Thyroid gland (tissue), 4 donors: Measurements from ENCODE around the gene TUBAL3. TPM values are rescaled to one million over a fixed set of nuclear protein-coding genes. Genes with fewer than 3 reads are reported as not detected.

Experiments
- DNase-seq, 2 donors: peaks; one replicate each; pipeline ENCODE4 v3.0.0-alpha.2; 2019
- H3K27ac ChIP-seq, 3 donors: fragments of 200-600 bp; sonication (generic); 1 replicate in 2 of 3; 2 replicates in 1 of 3; pipeline ENCODE4 v1.5.1; 2016 to 2019; ENCODE audit warnings: mild to moderate bottlenecking in 1 of 3, moderate library complexity in 1 of 3
- H3K27me3 ChIP-seq: fragments of 200-600 bp; sonication (generic); one replicate; pipeline ENCODE4 v1.5.1; 2019
- H3K36me3 ChIP-seq, 2 donors: fragments of 200-600 bp; sonication (generic); one replicate each; pipeline ENCODE4 v1.5.1; 2016 to 2019
- H3K4me1 ChIP-seq, 2 donors: fragments of 200-600 bp; sonication (generic); one replicate each; pipeline ENCODE4 v1.5.1; 2017 to 2019
- H3K4me3 ChIP-seq, 3 donors: fragments of 200-600 bp; sonication (generic); replicated peaks in 1 of 3; 1 replicate in 2 of 3; 2 replicates in 1 of 3; pipeline ENCODE4 v1.5.1; 2016; ENCODE audit warnings: mild to moderate bottlenecking in 1 of 3
- H3K9me3 ChIP-seq: fragments of 200-600 bp; sonication (generic); one replicate; pipeline ENCODE4 v1.5.1; 2017
- POLR2A ChIP-seq, 2 donors: fragments of 450-650 bp; IDR thresholded peaks; one replicate each; pipeline ENCODE4 v1.6.1; 2017; ENCODE audit warnings: antibody characterized with exemption in 2 of 2, mild to moderate bottlenecking in 2 of 2, moderate library complexity in 1 of 2
- WGBS, 2 donors: methylation state at CpG; one replicate each; pipeline ENCODE4 v1.1.5; 2017; 5-methylcytosine and 5-hydroxymethylcytosine counted together
- intact Hi-C: fragments of 100-400 bp; cut with DNase I; formaldehyde crosslinking; loops from one replicate; pipeline ENCODE4 v1.15.1; 2023
- total RNA-seq, 4 donors: library from RNA; depleted of rRNA; stranded (reverse); fragments of >200 nt; gene quantifications; one replicate each; pipeline ENCODE4 v1.2.3, GENCODE V29; 2016
- TF ChIP-seq, protein P1 (sequence below), 6 experiments: fragments of 200-600 bp in 3 of 6; fragments of 450-650 bp in 3 of 6; sonication (generic) in 3 of 6; IDR thresholded peaks; one replicate each; pipeline ENCODE4 v1.5.1; 2016 to 2019; ENCODE audit warnings: antibody characterized with exemption in 6 of 6, mild to moderate bottlenecking in 2 of 6, inconsistent platforms in 1 of 6, moderate library complexity in 1 of 6

Gene TUBAL3
- total RNA-seq, 4 donors from 2014 or later = 0.33 to 1.1 TPM; not detected in 2

DNA sequence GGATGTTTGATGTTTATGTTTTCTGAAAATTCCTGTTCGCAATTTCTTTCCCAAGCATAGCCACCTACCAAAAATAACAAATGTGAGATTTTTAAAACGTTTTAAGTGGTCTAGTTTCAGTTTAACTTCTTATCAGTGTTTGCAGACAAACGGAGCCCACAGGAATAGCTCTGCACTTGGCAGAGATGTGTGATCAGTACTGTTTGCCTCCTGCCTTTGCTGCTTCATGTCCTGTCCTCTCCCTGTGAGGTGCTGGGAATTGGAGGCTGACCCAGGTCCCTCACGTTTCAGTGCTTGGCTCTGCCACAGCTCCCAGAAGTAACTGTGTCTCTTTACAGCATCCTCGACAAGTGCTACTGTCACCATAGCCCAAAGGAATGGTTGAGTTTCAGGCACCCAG, 38.7 kb downstream of the TUBAL3 start:
- 31 to 38% methylated on average over 5 of the region's 5 CpGs for WGBS, 2 donors

DNA sequence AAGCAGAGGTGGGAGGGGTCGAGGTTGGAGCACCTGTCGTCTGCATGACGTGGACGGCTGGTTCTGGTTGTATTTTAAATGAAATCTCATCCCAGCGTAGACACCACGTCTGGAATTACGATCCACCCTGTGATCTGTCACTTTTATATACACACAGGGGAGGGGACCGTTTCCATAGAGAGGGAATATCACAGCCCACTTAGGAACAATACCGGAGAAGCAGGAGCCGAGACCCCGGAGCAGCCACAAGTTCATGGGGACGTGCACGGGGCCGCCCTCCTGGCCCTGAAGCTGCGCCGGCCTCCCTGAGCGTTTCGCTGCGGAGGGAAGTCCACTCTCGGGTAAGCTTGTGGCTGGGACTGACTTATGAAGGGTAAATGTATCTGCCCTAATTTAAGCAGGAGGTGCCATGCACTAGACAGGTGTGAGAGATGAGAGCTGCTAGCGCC, 39.7 kb downstream of the TUBAL3 start, which contains the start of gene UCN3:
UCN3 (plus strand) TSS at position 77 of the 449 bp plus-strand sequence. CDS start 8,755 bp downstream, outside the sequence.
- no peak within 1 kb of the TSS for H3K4me3 ChIP-seq
- no peaks in the 10 kb centered on the region for H3K9me3 ChIP-seq
- H3K27me3 ChIP-seq = no peaks in the 10 kb centered on the region
- 66 to 70% methylated on average over 21 of the region's 21 CpGs for WGBS, 2 donors
- TF ChIP-seq, protein P1, sequence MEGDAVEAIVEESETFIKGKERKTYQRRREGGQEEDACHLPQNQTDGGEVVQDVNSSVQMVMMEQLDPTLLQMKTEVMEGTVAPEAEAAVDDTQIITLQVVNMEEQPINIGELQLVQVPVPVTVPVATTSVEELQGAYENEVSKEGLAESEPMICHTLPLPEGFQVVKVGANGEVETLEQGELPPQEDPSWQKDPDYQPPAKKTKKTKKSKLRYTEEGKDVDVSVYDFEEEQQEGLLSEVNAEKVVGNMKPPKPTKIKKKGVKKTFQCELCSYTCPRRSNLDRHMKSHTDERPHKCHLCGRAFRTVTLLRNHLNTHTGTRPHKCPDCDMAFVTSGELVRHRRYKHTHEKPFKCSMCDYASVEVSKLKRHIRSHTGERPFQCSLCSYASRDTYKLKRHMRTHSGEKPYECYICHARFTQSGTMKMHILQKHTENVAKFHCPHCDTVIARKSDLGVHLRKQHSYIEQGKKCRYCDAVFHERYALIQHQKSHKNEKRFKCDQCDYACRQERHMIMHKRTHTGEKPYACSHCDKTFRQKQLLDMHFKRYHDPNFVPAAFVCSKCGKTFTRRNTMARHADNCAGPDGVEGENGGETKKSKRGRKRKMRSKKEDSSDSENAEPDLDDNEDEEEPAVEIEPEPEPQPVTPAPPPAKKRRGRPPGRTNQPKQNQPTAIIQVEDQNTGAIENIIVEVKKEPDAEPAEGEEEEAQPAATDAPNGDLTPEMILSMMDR (IDR thresholded peaks at IDR 0.05) = no peak
- no peak for TF ChIP-seq POLR2A (IDR thresholded peaks at IDR 0.05)
- intact Hi-C loops = no loop called here
- H3K27ac ChIP-seq = no peak within 1 kb of the TSS
- no peak for DNase-seq
- no peaks in the 10 kb centered on the region for H3K36me3 ChIP-seq
- H3K4me1 ChIP-seq = no peaks in the 10 kb centered on the region

More for the DNA sequence above, 38.7 kb downstream of the TUBAL3 start:
- H3K27ac ChIP-seq = no peak overlapping the region
- intact Hi-C loops = no loop called here
- H3K9me3 ChIP-seq = no peaks in the 10 kb centered on the region
- H3K4me1 ChIP-seq = no peaks in the 10 kb centered on the region
- DNase-seq = no peak
- no peaks in the 10 kb centered on the region for H3K36me3 ChIP-seq
- TF ChIP-seq, protein P1 (IDR thresholded peaks at IDR 0.05) = no peak
- no peak for TF ChIP-seq POLR2A (IDR thresholded peaks at IDR 0.05)
- H3K4me3 ChIP-seq = no peak overlapping the region
- H3K27me3 ChIP-seq = no peaks in the 10 kb centered on the region

DNA sequence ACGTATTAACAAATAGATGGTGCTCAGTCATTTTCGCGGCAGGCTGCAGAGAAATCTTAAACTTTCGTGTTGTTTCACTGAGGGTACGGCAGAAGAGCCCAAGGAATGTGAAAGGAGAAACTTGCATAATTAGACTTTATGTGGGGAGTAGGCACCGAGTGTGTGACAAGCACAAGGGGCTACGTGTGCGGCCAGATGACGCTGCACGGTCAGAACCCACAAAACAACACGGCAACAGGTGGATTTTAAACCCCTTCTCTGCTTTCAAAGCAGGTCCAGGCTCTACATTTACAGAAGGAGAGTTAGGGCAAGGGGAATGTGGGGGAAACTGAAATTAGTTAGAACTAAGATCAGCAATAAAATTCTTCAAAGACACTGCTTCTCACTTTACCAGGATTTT, 40.3 kb downstream of the TUBAL3 start:
- H3K36me3 ChIP-seq = no peaks in the 10 kb centered on the region
- no peaks in the 10 kb centered on the region for H3K27me3 ChIP-seq
- no peaks in the 10 kb centered on the region for H3K4me1 ChIP-seq
- no peak for DNase-seq
- intact Hi-C loops = no loop called here
- H3K27ac ChIP-seq = no peak overlapping the region
- WGBS, 2 donors = 54 to 64% methylated on average over 11 of the region's 11 CpGs
- H3K4me3 ChIP-seq = no peak overlapping the region
- no peaks in the 10 kb centered on the region for H3K9me3 ChIP-seq
- TF ChIP-seq, protein P1 (IDR thresholded peaks at IDR 0.05) = no peak
- TF ChIP-seq POLR2A (IDR thresholded peaks at IDR 0.05) = no peak

DNA sequence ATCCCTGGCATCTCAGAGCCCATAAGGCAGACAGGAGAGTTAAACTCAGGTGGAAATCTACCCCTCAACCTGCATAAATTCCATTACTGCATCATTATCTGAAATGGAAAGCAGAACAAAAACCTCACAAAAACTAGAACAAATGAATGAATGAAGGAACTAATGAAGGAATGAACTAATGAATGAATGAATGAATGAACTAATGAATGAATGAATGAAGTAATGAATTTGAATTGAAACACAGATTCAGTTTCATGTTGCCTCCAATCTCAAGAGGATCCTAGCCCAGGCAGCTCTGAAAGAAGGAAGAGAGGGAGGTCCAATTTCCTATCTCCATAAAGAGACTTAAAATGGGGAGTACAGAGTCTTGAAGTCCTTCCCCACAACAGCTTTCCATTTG, 41.8 kb downstream of the TUBAL3 start:
- Histone ChIP-seq H3K27ac (no peak overlapping the region), H3K27me3 (no peaks in the 10 kb centered on the region), H3K4me1 (no peaks in the 10 kb centered on the region), H3K36me3 (no peaks in the 10 kb centered on the region), H3K4me3 (no peak overlapping the region), H3K9me3 (no peaks in the 10 kb centered on the region)
- TF ChIP-seq, protein P1 (IDR thresholded peaks at IDR 0.05) = no peak
- no peak for TF ChIP-seq POLR2A (IDR thresholded peaks at IDR 0.05)
- intact Hi-C loops = no loop called here
- DNase-seq = no peak

DNA sequence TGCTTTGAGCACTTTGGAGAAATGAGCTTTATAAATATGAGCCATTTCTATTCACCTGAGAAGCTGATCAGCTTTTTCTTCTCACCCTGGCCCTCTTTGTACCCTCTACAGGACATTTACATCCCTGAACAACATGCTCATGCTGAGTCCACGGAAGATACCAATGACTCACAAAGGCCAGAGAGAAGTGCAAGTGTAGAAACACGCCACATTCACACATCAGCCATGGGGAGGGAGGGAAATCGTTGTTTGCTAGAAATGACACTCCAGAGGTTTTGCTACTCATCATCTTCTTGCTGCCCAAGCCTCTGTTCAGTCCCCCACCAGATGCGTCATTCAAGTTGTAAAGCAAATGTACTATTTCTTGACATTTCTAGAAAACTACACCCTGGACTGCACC, 42.7 kb downstream of the TUBAL3 start:
- 79 to 92% methylated on average over 4 of the region's 4 CpGs for WGBS, 2 donors
- TF ChIP-seq, protein P1 (IDR thresholded peaks at IDR 0.05) = no peak
- no peak for TF ChIP-seq POLR2A (IDR thresholded peaks at IDR 0.05)
- Histone ChIP-seq H3K27me3 (no peaks in the 10 kb centered on the region), H3K36me3 (no peaks in the 10 kb centered on the region), H3K9me3 (no peaks in the 10 kb centered on the region), H3K27ac (no peak overlapping the region), H3K4me3 (no peak overlapping the region), H3K4me1 (no peaks in the 10 kb centered on the region)
- intact Hi-C loops = no loop called here
- DNase-seq = no peak
